Measurements from ENCODE around the gene PCNX1. TPM values are rescaled to one million over a fixed set of nuclear protein-coding genes. Genes with fewer than 3 reads are reported as not detected.
"Not testable (repeated sequence)": the region's sequence is repeated elsewhere in the genome, so short reads cannot be mapped to it uniquely, and the experiment has no call there.

Gene PCNX1
- total RNA-seq, 2 donors from 2014 or later: 58.4 to 58.6 TPM

GRCh38 chr14:70942342-70942706 lies 35.1 kb downstream of the PCNX1 start:
- DNase-seq (ENCODE audit: low spot score): no peak
- intact Hi-C loops (cut with DNase I): no loop called here

- DNase-seq (ENCODE audit: low spot score); intact Hi-C loops (cut with DNase I): not testable (repeated sequence)
Observed at GRCh38 chr14:70942721-70943120, 35.5 kb downstream of the PCNX1 start.

DNA sequence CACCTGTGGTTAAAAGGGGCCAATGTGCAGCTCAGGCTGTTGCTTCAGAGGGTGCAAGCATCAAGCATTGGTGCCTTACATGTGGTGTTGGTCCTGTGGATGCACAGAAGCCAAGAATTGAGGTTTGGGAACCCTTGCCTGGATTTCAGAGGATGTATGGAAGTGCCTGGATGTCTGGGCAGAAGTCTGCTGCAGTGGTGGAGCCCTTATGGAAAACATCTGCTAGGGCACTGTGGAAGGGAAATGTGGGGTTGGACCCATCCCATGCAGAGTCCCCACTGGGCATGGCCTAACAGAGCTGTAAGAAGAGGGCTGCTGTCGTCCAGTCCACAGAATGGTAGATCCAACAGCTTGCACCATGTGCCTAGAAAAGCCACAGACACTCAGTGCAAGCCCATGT lies 36.6 kb downstream of the PCNX1 start:
- intact Hi-C loops (cut with DNase I): no loop called here
- no peak for DNase-seq (ENCODE audit: low spot score)

GRCh38 chr14:70947739-70948138 lies 40.5 kb downstream of the PCNX1 start:
- no peak for DNase-seq (ENCODE audit: low spot score)
- intact Hi-C loops (cut with DNase I): no loop called here

DNA sequence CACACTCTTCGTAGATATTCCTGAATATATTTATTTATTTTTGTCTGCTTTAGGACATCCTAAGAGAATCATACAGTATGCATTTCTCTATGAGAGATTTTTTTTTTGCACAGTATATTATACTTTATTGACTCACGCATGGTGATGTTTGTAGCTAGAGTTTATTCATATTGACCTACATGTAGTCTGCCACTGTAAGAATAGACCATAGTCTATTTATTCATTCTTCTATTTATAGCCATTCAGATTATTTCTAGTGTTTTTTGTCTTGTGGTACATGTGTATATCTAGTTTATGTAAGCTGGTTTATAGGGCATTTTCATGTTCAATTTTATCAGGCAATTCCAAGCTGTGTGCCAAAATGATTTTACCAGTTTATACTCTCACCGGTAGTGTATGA lies 45.2 kb downstream of the PCNX1 start:
- intact Hi-C loops (cut with DNase I): no loop called here

DNA sequence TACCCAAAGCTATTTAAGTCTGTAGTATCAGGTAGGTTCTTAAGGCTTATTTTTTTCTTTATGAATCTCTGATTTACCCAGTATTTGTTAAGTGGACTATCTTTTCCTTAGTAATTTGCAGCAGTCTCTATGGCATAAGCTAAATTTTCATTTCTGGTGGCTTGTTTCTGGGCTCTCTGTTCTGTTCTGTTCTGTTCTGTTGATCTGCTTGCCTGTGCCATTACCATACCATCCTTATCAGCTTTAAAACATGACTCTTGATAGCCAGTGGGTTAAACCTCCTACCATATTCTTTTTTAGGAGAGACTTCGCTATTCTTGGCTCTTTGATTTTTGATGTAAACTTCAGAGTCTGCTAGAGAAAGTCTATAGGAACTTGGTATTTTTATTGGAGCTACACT lies 46.8 kb downstream of the PCNX1 start:
- intact Hi-C loops (cut with DNase I): no loop called here
- no peak for DNase-seq (ENCODE audit: low spot score)

More for the DNA sequence above, 45.2 kb downstream of the PCNX1 start:
- DNase-seq (ENCODE audit: low spot score): no peak

DNA sequence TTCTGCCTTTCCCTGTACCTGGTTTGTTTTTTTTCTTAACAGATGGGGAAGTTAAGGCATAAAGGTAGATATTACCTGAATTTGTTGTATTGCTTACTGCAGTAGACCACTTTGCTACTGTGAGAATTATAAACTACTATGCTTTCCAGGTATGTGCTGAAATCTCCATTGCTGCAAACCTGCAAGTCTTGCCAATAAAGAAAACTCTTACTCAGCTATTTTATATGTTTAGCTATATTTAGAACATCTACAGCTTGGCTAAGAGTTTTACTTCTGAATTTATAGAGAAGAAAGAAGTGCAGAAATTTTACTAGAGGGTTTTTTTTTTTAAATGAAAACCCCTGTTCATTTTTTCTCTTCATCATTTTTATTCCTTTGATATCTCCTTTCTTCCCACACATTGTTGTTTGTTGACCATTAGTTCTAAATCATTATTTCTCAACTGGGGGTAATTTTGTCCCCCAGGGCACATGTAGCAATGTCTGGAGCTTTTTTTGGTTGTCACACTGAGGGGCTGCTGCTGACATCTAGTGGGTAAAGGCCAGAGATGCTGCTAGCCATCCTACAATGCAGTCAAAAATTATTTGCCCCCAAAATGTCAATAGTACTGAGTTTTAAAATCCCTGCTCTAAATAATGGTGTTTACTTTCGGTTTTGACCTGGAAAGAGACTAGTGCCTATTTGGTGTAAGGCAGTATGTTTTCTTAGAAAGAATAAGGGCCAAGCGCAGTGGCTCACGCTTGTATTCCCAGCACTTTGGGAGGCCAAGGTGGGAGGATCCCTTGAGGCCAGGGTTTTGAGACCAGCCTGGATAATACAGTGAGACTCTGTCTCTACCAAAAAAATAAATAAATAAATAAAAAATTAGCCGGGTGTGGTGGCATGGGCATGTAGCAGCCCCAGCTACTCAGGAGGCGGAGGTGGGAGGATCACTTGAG lies 48.6 kb downstream of the PCNX1 start:
- DNase-seq (ENCODE audit: low spot score): no peak
- intact Hi-C loops (cut with DNase I): no loop called here

DNA sequence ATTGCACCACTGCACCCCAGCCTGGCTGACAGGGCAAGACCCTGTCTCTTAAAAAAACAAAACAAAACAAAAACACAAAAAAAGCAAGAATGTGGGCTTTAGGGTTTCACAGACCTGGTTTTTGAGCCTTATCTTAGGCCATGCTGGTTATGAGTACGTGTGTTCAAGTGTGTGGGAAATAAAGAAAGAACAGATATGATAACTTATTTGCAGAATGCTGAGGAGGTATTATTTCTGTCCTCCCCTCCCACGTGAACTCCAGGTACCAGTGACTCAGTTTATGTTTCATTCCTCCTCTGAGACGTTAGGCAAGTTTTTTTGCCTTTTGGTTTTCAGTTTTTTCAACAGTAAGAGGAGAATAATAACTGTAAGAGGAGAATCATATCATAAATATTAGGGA lies 49.3 kb downstream of the PCNX1 start:
- intact Hi-C loops (cut with DNase I): no loop called here
- no peak for DNase-seq (ENCODE audit: low spot score)

DNA sequence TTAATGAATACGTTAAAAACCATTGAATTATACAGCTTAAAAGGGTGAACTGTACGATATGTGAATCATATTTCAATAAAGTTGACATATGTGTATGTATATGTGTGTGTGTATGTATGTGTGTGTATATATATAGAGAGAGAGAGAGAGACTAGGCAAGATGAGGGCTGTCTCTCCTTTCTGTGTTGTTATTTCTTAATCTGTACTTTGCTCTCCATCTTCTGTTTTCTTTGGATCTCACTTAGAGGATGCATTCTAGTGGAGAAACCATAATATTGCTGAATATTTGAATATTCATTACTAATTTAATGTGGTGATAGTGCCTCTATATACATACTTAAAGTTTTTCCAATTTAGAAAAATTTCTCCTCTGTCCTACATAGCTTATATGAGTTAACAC lies 50.5 kb downstream of the PCNX1 start:
- no peak for DNase-seq (ENCODE audit: low spot score)
- intact Hi-C loops (cut with DNase I): no loop called here

- intact Hi-C loops (cut with DNase I): no loop called here
- no peak for DNase-seq (ENCODE audit: low spot score)
Observed at GRCh38 chr14:70962935-70963334, 55.7 kb downstream of the PCNX1 start.

DNA sequence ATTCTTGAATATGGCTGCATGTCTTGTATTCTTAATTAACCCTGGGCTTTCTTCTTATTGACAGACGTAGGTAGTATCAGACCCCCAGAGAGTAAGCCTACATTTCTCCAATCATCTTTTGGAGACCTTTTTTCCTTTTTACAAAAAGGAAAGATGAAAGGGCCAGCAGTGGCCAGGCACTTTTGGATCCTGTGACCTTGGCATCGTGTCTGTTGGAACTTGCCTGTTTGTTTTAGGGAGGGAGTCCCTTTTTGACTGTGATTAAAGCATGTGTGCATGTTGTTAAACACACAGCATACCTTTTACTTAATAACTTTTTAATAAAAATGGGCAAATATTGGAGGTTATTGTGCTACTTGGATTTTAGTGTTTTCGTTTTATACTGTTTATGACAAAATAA lies 57.2 kb downstream of the PCNX1 start:
- intact Hi-C loops (cut with DNase I): no loop called here
- no peak for DNase-seq (ENCODE audit: low spot score)

GRCh38 chr14:70971560-70971959 lies 64.3 kb downstream of the PCNX1 start:
- intact Hi-C loops (cut with DNase I): loop anchor here (5.0 to 10.0 kb wide), 3 partner anchors 64 to 147 kb away; partner anchors contain the start of gene PCNX1 (in 1 of the 2)
- no peak for DNase-seq (ENCODE audit: low spot score)

GRCh38 chr14:70972107-70972976 lies 65.1 kb downstream of the PCNX1 start:
- intact Hi-C loops (cut with DNase I): loop anchor here (5.0 to 10.0 kb wide), 3 partner anchors 65 to 148 kb away; partner anchors contain the start of gene PCNX1 (in 1 of the 2)
- DNase-seq (ENCODE audit: low spot score): peak; percentile 90

GRCh38 chr14:70976591-70976990 lies 69.3 kb downstream of the PCNX1 start:
- intact Hi-C loops (cut with DNase I): loop anchor here (10.0 kb wide), 2 partner anchors 142 to 152 kb away; no protein-coding TSS in a partner anchor
- DNase-seq (ENCODE audit: low spot score): no peak

DNA sequence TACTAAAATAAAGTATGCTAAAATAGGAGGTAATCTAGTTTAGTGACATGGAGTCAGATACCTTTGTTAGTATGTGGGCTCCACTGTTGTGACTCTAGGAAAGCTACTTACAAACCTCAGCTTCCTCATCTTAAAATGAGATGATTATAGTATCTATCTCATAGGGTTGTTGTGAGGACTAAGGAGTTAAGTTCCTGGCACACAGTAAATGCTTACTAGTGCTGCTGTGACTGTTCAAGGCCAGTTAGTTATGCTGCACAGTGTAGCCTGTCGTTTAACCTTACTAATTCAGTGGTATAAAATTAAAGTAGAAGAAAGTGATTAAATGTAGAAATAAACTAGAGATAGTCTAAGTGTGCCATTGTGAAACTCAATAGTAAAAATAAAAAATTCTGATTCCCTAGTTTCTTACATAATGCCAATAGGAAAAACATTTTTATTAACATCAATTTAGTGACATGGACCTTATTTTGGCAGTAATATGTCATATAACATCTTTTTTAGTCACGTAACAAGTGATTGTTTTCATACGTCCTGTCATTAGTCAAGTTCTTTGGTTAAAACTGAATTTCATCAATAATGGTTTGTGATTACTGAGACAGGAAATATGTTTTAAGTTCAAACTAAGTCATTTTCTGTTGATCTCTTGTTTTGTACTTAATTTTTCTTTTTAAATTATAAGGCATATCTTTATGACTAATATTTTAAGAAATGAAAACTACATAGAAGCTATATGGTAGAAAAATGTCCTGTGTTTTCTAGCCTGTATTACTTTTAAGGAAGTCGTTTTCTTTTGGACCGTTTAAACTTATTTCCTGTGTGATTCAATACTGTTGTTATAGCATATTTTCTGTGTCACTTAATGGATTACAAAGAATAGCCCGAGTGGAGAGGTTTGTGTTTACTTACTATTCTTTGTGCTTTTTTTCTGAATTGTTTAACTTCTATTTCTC lies 74.0 kb downstream of the PCNX1 start:
- intact Hi-C loops (cut with DNase I): no loop called here
- DNase-seq (ENCODE audit: low spot score): no peak

GRCh38 chr14:70982200-70982599 lies 74.9 kb downstream of the PCNX1 start:
- intact Hi-C loops (cut with DNase I): no loop called here

DNA sequence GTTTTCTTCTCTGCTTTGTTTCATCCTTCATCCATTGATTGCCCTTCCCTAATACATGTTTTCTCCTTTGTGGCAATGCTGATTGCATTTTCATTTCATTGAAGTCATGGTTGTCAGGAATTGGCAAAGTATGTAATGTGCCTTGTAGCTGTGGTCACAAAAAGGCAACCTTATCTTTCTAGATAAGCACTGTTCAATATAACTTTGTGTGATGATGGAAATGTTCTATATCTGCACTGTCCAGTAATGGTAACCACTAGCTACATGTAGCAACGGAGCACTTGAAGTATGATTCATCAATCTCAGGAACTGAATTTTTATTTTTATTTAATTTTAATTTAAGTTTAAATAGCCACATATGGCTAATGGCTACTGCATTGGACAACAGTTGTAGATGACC lies 79.8 kb downstream of the PCNX1 start:
- no peak for DNase-seq (ENCODE audit: low spot score)
- intact Hi-C loops (cut with DNase I): no loop called here

More at GRCh38 chr14:70982200-70982599, 74.9 kb downstream of the PCNX1 start:
- no peak for DNase-seq (ENCODE audit: low spot score)

- intact Hi-C loops (cut with DNase I): no loop called here
- no peak for DNase-seq (ENCODE audit: low spot score)
Observed at GRCh38 chr14:70988452-70988851, 81.2 kb downstream of the PCNX1 start.

- DNase-seq (ENCODE audit: low spot score): no peak
- intact Hi-C loops (cut with DNase I): no loop called here
Observed at GRCh38 chr14:70993931-70994330, 86.7 kb downstream of the PCNX1 start.

Measured in posterior vena cava (tissue), 2 donors.